Mesenchymal stem cell (in vitro differentiated cells and primary cell): Measurements from ENCODE around the gene ARSH.
"Not testable (repeated sequence)": the region's sequence is repeated elsewhere in the genome, so short reads cannot be mapped to it uniquely, and the experiment has no call there.

Experiments
- DNase-seq: peaks from one replicate; pipeline ENCODE4 v3.0.0-alpha.2; 2013
- H2AFZ ChIP-seq: one replicate; pipeline ENCODE4 v1.6.1; 2013; ENCODE audit warnings: low read depth, mild to moderate bottlenecking, control low read depth, inconsistent platforms, low read length, moderate library complexity
- H2AK5ac ChIP-seq: 2 replicates; pipeline ENCODE4 v1.6.1; 2013; ENCODE audit warnings: low read length, moderate library complexity, mild to moderate bottlenecking, inconsistent platforms; ENCODE audit not compliant: severe bottlenecking
- H2BK120ac ChIP-seq: one replicate; pipeline ENCODE4 v1.6.1; 2013; ENCODE audit warnings: low read depth, mild to moderate bottlenecking, inconsistent platforms, low read length, moderate library complexity
- H2BK12ac ChIP-seq, 2 experiments: one replicate each; pipeline ENCODE4 v1.6.1; 2013; ENCODE audit warnings: inconsistent platforms in 2 of 2, low read length in 2 of 2, mild to moderate bottlenecking in 2 of 2, moderate library complexity in 2 of 2, control low read depth in 1 of 2
- H2BK15ac ChIP-seq: one replicate; pipeline ENCODE4 v1.6.1; 2013; ENCODE audit warnings: mild to moderate bottlenecking, low read depth, inconsistent platforms; ENCODE audit not compliant: poor library complexity, severe bottlenecking
- H2BK5ac ChIP-seq: 2 replicates; pipeline ENCODE4 v1.6.1; 2013; ENCODE audit warnings: low read depth, mild to moderate bottlenecking, low read length, control low read depth, inconsistent platforms; ENCODE audit not compliant: poor library complexity, severe bottlenecking
- H3K14ac ChIP-seq, 2 experiments: one replicate each; pipeline ENCODE4 v1.6.1; 2013; ENCODE audit warnings: inconsistent platforms in 2 of 2, low read length in 2 of 2, control low read depth in 1 of 2, mild to moderate bottlenecking in 1 of 2, moderate library complexity in 1 of 2
- H3K18ac ChIP-seq, 2 experiments: one replicate each; pipeline ENCODE4 v1.6.1; 2013; ENCODE audit warnings: inconsistent platforms in 2 of 2, low read length in 2 of 2, control low read depth in 1 of 2, low read depth in 1 of 2, mild to moderate bottlenecking in 1 of 2
- H3K23ac ChIP-seq, 2 experiments: one replicate each; pipeline ENCODE4 v1.6.1; 2013; ENCODE audit warnings: inconsistent platforms in 2 of 2, low read length in 2 of 2, mild to moderate bottlenecking in 2 of 2, moderate library complexity in 2 of 2, control low read depth in 1 of 2
- H3K27ac ChIP-seq: 2 replicates; pipeline ENCODE4 v1.5.1; 2013; ENCODE audit warnings: mild to moderate bottlenecking, moderate library complexity, low read length, control low read depth, inconsistent platforms; ENCODE audit not compliant: poor library complexity, severe bottlenecking
- H3K27me3 ChIP-seq, 2 experiments: 2 replicates each; pipeline versions ENCODE4 v1.6.1 to v1.7.0; 2013; ENCODE audit warnings: low read length in 2 of 2, mild to moderate bottlenecking in 2 of 2, moderate library complexity in 2 of 2, control low read depth in 1 of 2, inconsistent platforms in 1 of 2; ENCODE audit not compliant: control insufficient read depth in 1 of 2, insufficient read depth in 1 of 2
- H3K36me3 ChIP-seq, 2 experiments: 2 replicates each; pipeline versions ENCODE4 v1.6.1 to v1.7.0; 2013; ENCODE audit warnings: low read length in 2 of 2, control low read depth in 1 of 2, inconsistent platforms in 1 of 2, low read depth in 1 of 2, mild to moderate bottlenecking in 1 of 2; ENCODE audit not compliant: insufficient read depth in 2 of 2, control insufficient read depth in 1 of 2
- H3K4ac ChIP-seq, 2 experiments: one replicate each; pipeline ENCODE4 v1.6.1; 2013; ENCODE audit warnings: inconsistent platforms in 2 of 2, low read length in 2 of 2, mild to moderate bottlenecking in 2 of 2, moderate library complexity in 2 of 2, control low read depth in 1 of 2, low read depth in 1 of 2
- H3K4me1 ChIP-seq: 2 replicates; pipeline ENCODE4 v1.6.1; 2013; ENCODE audit warnings: low read depth, low read length, control low read depth; ENCODE audit not compliant: control insufficient read depth, insufficient read depth
- H3K4me2 ChIP-seq: 2 replicates; pipeline ENCODE4 v1.6.1; 2013; ENCODE audit warnings: low read length, mild to moderate bottlenecking, inconsistent platforms; ENCODE audit not compliant: poor library complexity, severe bottlenecking
- H3K4me3 ChIP-seq, 2 experiments: 2 replicates each; pipeline versions ENCODE4 v1.5.1 to v1.7.0; 2013; ENCODE audit warnings: low read length in 2 of 2, mild to moderate bottlenecking in 2 of 2, control low read depth in 1 of 2, low read depth in 1 of 2; ENCODE audit not compliant: insufficient read depth in 1 of 2
- H3K79me1 ChIP-seq: replicated peaks from 2 replicates; pipeline ENCODE4 v1.6.1; 2013; ENCODE audit warnings: mild to moderate bottlenecking, control low read depth, low read length, inconsistent platforms; ENCODE audit not compliant: poor library complexity, severe bottlenecking
- H3K9ac ChIP-seq: 2 replicates; pipeline ENCODE4 v1.7.0; 2013; ENCODE audit warnings: mild to moderate bottlenecking, low read length, moderate library complexity
- H3K9me3 ChIP-seq: 2 replicates; pipeline ENCODE4 v1.7.0; 2013; ENCODE audit warnings: mild to moderate bottlenecking, low read length; ENCODE audit not compliant: control insufficient read depth
- H4K8ac ChIP-seq: one replicate; pipeline ENCODE4 v1.6.1; 2013; ENCODE audit warnings: inconsistent platforms, mild to moderate bottlenecking, low read length, moderate library complexity
- H4K91ac ChIP-seq: one replicate; pipeline ENCODE4 v1.6.1; 2013; ENCODE audit warnings: mild to moderate bottlenecking, low read length, inconsistent platforms
- WGBS: methylation state at CpG from one replicate; pipeline ENCODE4 v1.1.7; 2013; ENCODE audit warnings: mixed read lengths; 5-methylcytosine and 5-hydroxymethylcytosine counted together

Gene ARSH

DNA sequence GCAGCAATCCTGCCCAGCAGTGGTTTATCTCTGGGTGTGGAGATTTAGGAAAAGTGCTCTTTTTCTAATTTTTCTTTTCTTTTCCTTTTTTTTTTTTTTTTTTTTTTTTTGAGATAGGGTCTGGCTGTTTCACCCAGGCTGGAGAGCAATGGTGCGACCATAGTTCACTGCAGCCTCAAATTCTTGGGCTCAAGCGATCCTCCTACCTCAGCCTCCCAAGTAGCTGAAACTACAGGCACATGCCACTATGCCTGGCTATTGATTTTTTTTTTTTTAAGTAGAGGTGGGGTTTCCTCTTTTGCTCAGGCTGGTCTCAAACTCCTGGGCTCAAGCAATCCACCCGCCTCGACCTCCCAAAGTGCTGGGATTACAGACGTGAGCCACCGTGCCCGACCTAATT lies 42.9 kb upstream of the ARSH start:
- not testable (repeated sequence) for H3K9me3 ChIP-seq, H3K4me2 ChIP-seq, H2AFZ ChIP-seq, H4K8ac ChIP-seq, H3K9ac ChIP-seq, H3K18ac ChIP-seq, H2BK12ac ChIP-seq, H3K4me1 ChIP-seq, H3K79me1 ChIP-seq, H2BK15ac ChIP-seq, H3K36me3 ChIP-seq, H2BK120ac ChIP-seq, H3K23ac ChIP-seq, DNase-seq, H4K91ac ChIP-seq, H2AK5ac ChIP-seq, H3K4ac ChIP-seq, H3K4me3 ChIP-seq, H2BK5ac ChIP-seq, H3K14ac ChIP-seq
- H3K27ac ChIP-seq = peak overlapping the region; percentile 90
- H3K27me3 ChIP-seq = peaks cover 0 to 19% of the 10 kb centered on the region in 2 experiments
- WGBS = no CpG with 5 or more reads among the region's 7 CpGs

DNA sequence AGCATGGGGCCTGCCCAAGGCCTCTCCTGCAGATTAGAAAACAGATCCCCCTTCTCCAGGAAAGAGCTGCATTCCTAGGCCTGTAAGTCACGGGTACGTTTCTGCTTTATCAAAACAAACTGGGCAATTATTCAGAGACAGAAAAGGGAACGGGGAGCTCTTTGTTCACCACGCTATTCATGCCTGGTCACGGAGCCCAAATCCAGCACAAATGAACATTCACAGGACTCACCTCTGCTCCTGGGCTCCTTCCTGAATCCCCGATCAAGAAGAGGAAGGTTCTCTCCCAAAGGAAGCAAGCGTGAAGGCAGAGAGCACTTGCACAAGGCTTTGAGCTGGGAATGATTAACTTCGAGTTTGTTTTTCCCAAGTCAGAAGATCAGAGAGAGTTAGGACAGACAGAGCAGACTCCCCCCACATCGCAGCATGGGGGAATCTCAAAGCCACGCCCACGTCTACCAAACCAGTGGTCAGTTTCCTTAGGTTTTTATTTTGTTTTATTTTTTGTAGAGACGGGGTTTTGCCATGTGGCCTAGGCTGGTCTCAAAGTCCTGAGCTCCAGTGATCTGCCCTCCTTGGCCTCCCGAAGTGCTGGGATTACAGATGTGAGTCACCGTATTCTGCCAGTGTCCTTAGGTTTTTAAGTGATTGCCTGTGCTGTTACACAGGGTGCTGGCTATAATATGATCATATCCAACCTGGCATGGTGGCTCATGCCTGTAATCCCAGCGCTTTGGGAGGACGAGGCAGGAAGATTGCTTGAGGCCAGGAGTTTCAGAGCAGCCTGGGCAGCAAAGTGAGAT lies 42.2 kb upstream of the ARSH start:
- H3K27me3 ChIP-seq = peaks cover 0 to 12% of the 10 kb centered on the region in 2 experiments
- H3K4ac ChIP-seq, H3K9ac ChIP-seq: not testable (repeated sequence)

DNA sequence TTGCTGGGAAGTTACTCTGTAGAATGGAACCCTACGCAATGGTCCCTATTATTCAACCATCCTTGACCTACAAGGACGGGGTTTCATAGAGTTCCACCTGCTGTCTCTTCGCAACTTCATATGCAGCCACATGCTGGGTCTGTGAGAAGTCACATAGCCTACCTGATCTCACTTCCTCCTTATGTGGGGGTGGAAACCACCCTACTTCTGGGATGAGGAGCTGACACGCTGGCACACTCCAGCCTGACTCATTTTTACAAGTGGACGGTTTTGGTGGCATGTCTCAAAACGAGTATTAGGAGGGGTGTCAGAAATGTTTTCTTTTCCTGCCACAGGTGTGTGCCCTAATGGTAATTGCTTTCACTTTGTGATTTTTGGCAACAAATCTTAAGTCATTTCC lies 40.4 kb upstream of the ARSH start:
- Histone ChIP-seq H3K14ac (no peak overlapping the region), H2AK5ac (no peak overlapping the region), H3K9me3 (no peaks in the 10 kb centered on the region), H2BK15ac (no peak overlapping the region), H2BK5ac (no peak overlapping the region), H3K4me1 (peaks cover 8% of the 10 kb centered on the region), H3K9ac (no peak overlapping the region), H3K27me3 (peaks cover 0 to 11% of the 10 kb centered on the region in 2 experiments), H3K79me1 (peaks cover 6% of the 10 kb centered on the region), H2BK12ac (no peak overlapping the region), H3K27ac (no peak overlapping the region), H3K4ac (no peak overlapping the region), H3K23ac (no peak overlapping the region), H4K8ac (no peak overlapping the region), H3K18ac (peak overlapping the region in 1 of 2 experiments; percentile 40), H2AFZ (no peak overlapping the region), H3K4me2 (no peak overlapping the region), H4K91ac (no peak overlapping the region), H3K4me3 (no peak overlapping the region), H2BK120ac (no peak overlapping the region), H3K36me3 (no peaks in the 10 kb centered on the region)
- WGBS = 94% methylated on average over 5 of the region's 6 CpGs
- no peak for DNase-seq

More for the DNA sequence above, 42.2 kb upstream of the ARSH start:
- not testable (repeated sequence) for H2BK120ac ChIP-seq, H2BK15ac ChIP-seq, H3K9me3 ChIP-seq, H2BK5ac ChIP-seq, H2AFZ ChIP-seq, H3K79me1 ChIP-seq, H3K36me3 ChIP-seq, H3K23ac ChIP-seq, H3K18ac ChIP-seq, H3K4me1 ChIP-seq, H3K4me3 ChIP-seq, H3K14ac ChIP-seq, H2AK5ac ChIP-seq
- Histone ChIP-seq H4K8ac (peak overlapping the region; percentile 52), H2BK12ac (peak overlapping the region in 1 of 2 experiments; percentile 84), H4K91ac (peak overlapping the region; percentile 68), H3K4me2 (peak overlapping the region; percentile 39), H3K27ac (peak overlapping the region; percentile 90)
- WGBS = 16% methylated on average over 7 of the region's 16 CpGs
- peak; percentile 61 for DNase-seq

DNA sequence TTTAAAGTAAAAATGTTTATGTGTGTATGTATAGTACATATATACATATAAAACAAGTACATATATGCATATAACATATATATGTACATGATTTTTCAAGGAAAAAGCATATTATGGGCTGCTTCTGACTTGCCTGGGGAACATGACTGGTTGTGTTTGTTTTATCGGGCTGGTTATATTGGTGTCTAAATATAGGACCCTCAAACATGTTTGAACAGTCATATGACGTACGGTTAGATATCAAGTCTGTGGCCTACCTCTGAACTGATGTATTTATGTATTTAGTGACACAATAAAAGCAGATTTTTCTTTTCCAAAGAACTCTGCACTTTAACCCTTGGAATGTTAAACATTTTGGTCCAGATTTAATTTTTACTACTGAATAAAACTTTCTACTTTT lies 39.3 kb upstream of the ARSH start:
- no peaks in the 10 kb centered on the region for H3K36me3 ChIP-seq
- peaks cover 1% of the 10 kb centered on the region for H3K9me3 ChIP-seq
- peaks cover 6% of the 10 kb centered on the region for H3K4me1 ChIP-seq
- H2AK5ac ChIP-seq = no peak overlapping the region
- no peak overlapping the region for H3K14ac ChIP-seq
- no peak overlapping the region for H4K91ac ChIP-seq
- DNase-seq = no peak
- H3K4ac ChIP-seq = no peak overlapping the region
- no peak overlapping the region for H3K4me3 ChIP-seq
- no peak overlapping the region for H3K18ac ChIP-seq
- no peak overlapping the region for H3K9ac ChIP-seq
- H3K4me2 ChIP-seq = no peak overlapping the region
- no peak overlapping the region for H2BK12ac ChIP-seq
- no peak overlapping the region for H3K27ac ChIP-seq
- WGBS = 100% methylated on average over 1 of the region's 3 CpGs
- H2BK120ac ChIP-seq = no peak overlapping the region
- H4K8ac ChIP-seq = no peak overlapping the region
- no peak overlapping the region for H2AFZ ChIP-seq
- H3K27me3 ChIP-seq = peaks cover 0 to 8% of the 10 kb centered on the region in 2 experiments
- H2BK5ac ChIP-seq = no peak overlapping the region
- peaks cover 4% of the 10 kb centered on the region for H3K79me1 ChIP-seq
- no peak overlapping the region for H3K23ac ChIP-seq
- H2BK15ac ChIP-seq = no peak overlapping the region
